ENCODE results near the gene SKI. TPM values are rescaled to one million over a fixed set of nuclear protein-coding genes. Genes with fewer than 3 reads are reported as not detected.

Gene SKI
- total RNA-seq, 2 experiments from 2014 or later: 4.7 to 11.7 TPM

GRCh38 chr1:2308844-2309243 is 80.7 kb downstream of the SKI start:
- no TSS peak for BruUV-seq (replicated peaks)
- intact Hi-C loops (cut with micrococcal nuclease; ENCODE audit: unreplicated experiment): no loop called here
- Histone ChIP-seq H3K79me2 (ENCODE audit: insufficient read depth, low read depth, low read length) (no peaks in the 10 kb centered on the region), H3K36me3 (ENCODE audit: insufficient read depth, low read length) (no peaks in the 10 kb centered on the region), H3K4me2 (ENCODE audit: low read length) (no peak overlapping the region), H3K4me1 (ENCODE audit: insufficient read depth, low read length, poor library complexity, severe bottlenecking) (peaks cover 3% of the 10 kb centered on the region), H3K27ac (ENCODE audit: low read depth, low read length, poor library complexity, severe bottlenecking) (no peak overlapping the region), H3K4me3 (ENCODE audit: low read depth, low read length, poor library complexity, severe bottlenecking) (no peak overlapping the region), H4K20me1 (ENCODE audit: insufficient read depth, low read length) (no peaks in the 10 kb centered on the region), H3K9me3 (ENCODE audit: low read length) (no peaks in the 10 kb centered on the region), H2AFZ (ENCODE audit: low read length) (no peak overlapping the region), H3K9me2 (ENCODE audit: insufficient read depth, low read length) (no peaks in the 10 kb centered on the region)
- POLR2A ChIA-PET: no interaction called here
- no peak for DNase-seq (ENCODE audit: low spot score)
- CTCF ChIA-PET (ENCODE audit: unreplicated experiment): no interaction called here
- TF ChIP-seq, protein P1, sequence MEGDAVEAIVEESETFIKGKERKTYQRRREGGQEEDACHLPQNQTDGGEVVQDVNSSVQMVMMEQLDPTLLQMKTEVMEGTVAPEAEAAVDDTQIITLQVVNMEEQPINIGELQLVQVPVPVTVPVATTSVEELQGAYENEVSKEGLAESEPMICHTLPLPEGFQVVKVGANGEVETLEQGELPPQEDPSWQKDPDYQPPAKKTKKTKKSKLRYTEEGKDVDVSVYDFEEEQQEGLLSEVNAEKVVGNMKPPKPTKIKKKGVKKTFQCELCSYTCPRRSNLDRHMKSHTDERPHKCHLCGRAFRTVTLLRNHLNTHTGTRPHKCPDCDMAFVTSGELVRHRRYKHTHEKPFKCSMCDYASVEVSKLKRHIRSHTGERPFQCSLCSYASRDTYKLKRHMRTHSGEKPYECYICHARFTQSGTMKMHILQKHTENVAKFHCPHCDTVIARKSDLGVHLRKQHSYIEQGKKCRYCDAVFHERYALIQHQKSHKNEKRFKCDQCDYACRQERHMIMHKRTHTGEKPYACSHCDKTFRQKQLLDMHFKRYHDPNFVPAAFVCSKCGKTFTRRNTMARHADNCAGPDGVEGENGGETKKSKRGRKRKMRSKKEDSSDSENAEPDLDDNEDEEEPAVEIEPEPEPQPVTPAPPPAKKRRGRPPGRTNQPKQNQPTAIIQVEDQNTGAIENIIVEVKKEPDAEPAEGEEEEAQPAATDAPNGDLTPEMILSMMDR (conservative IDR thresholded peaks at IDR 0.05; ENCODE audit: low read length): no peak
- no peak for TF ChIP-seq EZH2phosphoT487 (IDR thresholded peaks at IDR 0.05; ENCODE audit: borderline replicate concordance, low read depth, low read length)

DNA sequence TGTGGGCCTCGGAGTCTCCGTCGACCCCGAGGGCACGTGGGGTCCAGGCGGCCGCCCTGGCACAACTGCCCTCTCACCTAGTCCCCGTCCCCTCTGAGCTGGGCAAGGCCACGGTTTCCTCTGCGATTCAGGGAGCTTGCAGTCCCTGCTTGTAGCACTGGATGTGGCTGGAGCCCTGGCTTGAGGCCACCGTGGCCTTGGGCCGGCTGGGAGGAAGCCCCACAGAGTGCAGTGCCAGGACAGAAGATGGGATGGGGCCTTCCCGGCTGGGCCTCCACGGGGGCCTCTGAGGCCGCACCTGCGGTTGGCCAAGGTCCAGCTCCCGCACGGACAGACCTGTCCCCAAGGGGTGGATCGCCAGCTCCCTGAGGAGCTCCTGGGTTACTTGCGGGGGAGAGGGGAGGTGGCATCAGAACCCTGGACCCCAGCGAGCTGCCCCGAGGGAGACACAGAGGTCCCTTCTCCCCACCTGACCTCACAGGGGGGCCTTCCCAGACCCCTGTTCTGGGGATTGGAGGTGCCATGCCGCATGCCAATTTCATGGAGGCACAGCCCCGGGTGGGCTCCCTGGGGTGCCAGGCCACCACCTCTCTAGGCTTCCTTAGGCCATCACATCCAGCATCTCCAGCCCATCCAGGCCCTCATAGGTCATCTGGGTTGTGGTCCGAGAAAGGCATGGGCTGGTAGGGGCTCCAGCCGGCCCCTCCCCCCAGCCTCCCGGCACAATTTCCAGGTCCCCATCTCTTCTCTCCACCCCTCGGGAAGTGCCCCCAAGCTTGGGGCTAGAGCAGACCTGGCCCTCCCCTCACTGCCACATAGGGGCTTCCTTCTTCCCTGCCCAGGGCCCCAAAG is 82.4 kb downstream of the SKI start:
- intact Hi-C loops (cut with micrococcal nuclease; ENCODE audit: unreplicated experiment): no loop called here
- H3K4me2 ChIP-seq (ENCODE audit: low read length): no peak overlapping the region
- no peaks in the 10 kb centered on the region for H3K79me2 ChIP-seq (ENCODE audit: insufficient read depth, low read depth, low read length)
- H3K9me2 ChIP-seq (ENCODE audit: insufficient read depth, low read length): no peaks in the 10 kb centered on the region
- POLR2A ChIA-PET: interaction anchor here (0.7 kb wide), 1 partner anchor 177 kb away, joined by 3 read pairs; no protein-coding TSS in a partner anchor
- no peak overlapping the region for H3K27ac ChIP-seq (ENCODE audit: low read depth, low read length, poor library complexity, severe bottlenecking)
- H3K4me1 ChIP-seq (ENCODE audit: insufficient read depth, low read length, poor library complexity, severe bottlenecking): peaks cover 3% of the 10 kb centered on the region
- H2AFZ ChIP-seq (ENCODE audit: low read length): no peak overlapping the region
- H3K9me3 ChIP-seq (ENCODE audit: low read length): no peaks in the 10 kb centered on the region
- TF ChIP-seq, protein P1 (conservative IDR thresholded peaks at IDR 0.05; ENCODE audit: low read length): no peak
- TF ChIP-seq EZH2phosphoT487 (IDR thresholded peaks at IDR 0.05; ENCODE audit: borderline replicate concordance, low read depth, low read length): no peak
- H3K36me3 ChIP-seq (ENCODE audit: insufficient read depth, low read length): no peaks in the 10 kb centered on the region
- H3K4me3 ChIP-seq (ENCODE audit: low read depth, low read length, poor library complexity, severe bottlenecking): no peak overlapping the region
- CTCF ChIA-PET (ENCODE audit: unreplicated experiment): no interaction called here
- no peaks in the 10 kb centered on the region for H4K20me1 ChIP-seq (ENCODE audit: insufficient read depth, low read length)
- BruUV-seq (replicated peaks): no TSS peak
- no peak for DNase-seq (ENCODE audit: low spot score)

Measured in OCI-LY7 (cell line).